GM21367 (cell line): ENCODE measurements around the gene ATP6V1G1.

Experiments
- ATAC-seq: cut with Tn5 transposase; IDR thresholded peaks from one replicate; pipeline ENCODE4 v1.9.1; 2021; ENCODE audit not compliant: unreplicated experiment

Gene ATP6V1G1

DNA sequence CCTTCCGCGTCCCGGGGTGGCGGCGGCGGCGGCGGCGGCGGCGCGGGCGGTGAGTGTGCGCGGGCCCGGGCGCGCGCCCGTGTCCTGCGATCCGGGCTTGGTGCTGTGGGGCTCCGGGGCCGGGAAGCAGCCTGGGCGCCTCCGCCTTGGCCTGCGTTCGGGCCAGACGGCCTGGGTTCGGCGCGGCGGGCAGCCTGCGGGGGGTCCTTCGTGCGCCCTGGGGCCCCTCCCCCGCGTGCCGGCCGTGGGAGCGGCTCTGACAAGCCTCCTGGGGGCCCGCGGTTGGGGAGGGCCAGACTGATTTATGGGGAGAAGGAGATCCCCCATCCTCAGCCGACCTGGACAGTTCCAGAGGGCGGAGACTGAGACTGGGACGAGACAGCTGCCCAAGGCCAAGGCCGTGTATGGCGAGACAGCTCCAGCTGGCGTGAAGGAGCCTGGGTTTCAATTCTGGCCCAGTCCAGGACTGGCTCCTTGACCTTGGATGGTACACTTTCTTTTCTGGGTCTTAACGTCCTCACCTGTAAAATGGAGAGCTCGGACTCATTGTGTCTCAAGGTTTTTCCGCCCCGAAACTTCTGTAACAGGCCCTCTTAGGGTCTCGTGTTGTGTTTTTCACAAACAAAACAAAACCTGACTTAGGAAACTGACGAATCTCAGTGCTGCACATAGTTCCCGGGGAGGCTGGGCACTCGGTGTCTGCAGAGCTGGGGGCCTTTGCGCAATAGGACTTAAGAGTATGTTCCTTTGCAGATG, 24.1 kb downstream of the ATP6V1G1 start:
- ATAC-seq: peak; percentile 18

DNA sequence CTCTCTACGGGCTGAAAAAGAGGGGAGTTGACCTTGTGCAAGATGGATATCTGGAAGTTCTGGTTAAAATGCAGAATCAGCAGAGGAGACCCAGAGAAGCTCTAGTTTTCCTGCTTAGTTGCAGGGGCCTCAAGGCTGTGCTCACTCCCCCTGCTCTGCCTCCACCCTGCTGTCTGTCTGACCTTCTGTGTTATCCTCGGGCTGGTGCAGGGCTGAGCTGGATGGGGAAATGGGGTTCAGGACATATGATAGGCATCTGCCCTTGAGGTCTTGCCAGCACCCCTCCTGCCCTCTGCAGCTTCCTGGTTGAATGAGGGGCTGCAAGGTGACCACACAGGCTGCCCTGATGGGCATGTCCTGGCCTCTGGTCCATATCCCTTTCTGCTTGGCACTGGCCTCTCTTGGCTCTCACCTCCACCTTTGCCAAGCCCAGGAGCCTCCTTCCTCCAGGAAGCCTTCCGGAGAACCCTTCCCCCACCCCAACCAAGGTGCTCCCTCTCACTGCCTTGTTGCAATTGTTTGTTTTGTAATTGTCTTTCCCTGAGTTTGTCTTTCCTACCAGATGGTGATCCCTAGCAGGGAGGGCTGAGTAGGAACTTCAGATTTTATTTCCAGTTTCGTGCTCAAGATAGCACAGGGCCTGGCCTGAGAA, 24.8 kb downstream of the ATP6V1G1 start:
- no peak for ATAC-seq

DNA sequence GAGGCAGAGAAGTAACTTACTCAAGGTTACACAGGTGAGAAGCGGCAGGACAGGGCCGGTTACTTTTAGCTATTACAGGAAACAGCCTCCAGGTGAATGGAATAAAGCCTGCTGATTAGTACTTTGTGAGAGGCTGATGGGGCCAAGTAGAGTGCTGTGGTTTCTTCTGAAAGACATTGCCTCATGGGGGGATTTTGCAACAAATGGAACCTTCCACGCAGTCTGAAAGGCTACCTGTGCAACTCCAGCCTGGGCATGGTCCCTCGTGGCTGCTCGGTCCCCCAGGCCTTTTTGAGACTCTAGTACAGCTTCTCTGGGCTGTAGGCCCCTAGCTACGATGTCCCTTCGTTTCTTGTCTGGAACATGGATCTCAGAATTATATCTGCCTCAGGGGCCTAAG, 25.5 kb downstream of the ATP6V1G1 start:
- no peak for ATAC-seq

DNA sequence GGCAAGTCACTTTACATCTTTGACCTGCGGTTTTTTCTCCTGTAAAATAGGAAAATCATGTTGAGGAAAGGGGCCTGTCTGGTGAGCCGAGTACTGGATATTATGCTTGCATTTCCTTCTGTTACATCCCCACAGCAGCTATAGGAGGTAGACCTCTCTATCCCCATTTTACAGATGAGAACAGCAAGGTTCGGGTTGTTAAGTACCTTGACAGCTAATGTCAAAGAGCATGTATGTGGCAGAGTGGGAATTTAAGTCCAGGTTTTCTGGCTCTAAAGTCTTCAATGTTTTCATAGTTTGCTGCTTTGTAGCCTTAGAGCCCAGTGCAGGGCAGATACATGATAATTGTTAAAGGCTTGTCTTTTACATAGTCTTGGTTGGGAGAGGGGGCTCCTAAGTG, 26.4 kb downstream of the ATP6V1G1 start:
- ATAC-seq: no peak

DNA sequence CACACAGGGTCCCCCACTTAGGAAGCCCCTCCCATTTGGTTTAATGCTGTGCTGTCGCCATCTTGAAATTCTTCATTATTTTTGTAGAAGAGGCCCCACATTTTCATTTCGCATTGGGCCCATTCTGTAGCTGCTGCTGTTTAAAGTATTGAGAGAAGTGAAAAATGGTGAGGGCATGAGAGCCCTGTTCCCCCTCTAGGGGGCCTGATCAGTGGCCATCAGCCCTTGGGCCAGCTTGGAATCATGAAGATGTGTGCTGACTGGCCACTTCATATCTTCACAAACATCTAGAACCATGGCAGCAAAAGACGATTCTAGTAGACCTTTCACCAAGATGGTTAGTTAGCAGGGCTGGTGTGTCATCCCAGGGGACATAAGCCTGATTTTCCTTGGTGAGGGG, 26.8 kb downstream of the ATP6V1G1 start:
- no peak for ATAC-seq

DNA sequence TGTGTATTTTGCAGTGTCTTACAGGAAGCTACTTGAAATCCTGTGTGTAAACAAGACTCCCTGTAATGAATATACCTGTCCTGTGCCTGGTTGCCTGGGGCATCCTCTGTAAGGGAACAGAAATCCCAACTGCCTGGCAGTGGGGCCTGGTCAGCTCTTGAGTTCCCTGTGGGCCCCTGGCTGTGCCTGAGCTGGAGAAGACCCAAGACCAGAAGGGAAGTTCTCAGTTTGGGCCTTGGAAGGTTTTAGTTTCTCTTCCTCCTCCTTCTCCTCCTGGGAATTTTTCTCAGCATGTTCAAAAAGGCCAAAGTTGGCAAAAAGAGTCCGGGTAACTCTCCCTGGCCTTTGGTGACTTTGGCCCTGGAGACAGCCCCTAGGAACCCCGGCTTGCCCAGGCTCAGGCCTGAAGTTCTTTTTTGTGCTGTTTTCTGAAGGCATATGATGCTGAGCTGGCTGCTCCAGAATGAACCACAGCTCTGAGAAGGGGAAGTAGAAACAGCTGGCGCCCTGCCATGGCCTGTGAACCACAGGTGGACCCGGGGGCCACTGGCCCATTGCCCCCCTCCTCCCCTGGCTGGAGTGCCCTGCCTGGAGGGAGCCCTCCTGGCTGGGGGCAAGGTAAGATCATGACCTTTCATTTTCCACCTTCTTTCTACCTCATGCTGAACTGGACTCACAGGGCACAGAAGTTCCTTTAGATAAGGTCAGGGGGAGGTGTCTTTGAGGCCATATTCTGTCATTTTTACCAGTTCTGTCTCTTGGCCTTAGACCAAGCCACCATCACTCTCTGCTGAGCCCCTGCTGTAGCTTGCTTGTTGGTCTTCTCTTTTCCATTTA, 29.3 kb downstream of the ATP6V1G1 start:
- peak; percentile 56 for ATAC-seq

DNA sequence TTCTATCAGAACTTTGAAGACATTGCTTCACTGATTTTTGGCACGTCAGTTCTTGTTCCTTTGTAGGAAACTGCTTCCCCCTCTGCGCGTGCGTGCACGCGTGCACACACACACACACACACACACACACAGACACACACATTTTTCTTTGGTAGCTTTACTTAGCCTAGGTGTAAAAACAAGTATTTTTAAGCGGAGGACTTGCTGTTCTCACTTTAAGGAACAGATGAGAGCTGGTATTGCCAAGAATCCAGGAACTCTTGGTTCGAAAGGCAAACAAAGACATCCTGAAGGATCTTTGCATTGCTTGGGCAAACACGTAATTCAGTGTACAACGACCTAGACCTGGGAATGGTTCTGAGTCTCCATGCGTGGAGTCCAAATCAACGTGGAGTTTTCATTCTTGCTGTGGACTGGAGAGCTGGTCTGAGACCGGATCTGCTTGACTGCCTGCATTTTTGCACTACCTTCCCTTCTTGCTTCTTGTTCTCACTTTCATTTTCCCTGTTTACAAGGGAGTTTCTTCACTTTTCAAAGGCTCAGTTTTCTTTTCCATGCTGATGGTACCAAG, 31.7 kb downstream of the ATP6V1G1 start:
- ATAC-seq: peak; percentile 38

DNA sequence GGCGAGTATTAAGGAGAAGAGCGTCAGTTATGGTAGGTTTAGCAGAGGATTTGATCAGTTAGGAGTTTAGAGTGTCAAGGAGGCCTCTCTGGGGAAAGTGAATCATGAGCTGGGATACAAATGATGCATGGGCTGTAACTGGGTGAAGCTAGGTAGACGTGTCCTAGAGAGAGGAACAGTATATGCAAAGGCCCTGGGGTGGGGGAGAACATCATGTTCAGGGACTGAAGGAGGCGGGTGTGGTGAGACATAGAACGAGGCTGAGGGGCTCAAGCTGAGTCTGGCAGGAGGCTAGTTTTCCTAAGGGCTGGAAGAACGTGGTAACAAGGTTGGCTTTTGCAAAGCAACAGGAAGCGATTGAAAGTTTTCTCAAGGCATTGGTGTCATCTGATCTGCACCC, 34.0 kb downstream of the ATP6V1G1 start:
- no peak for ATAC-seq

DNA sequence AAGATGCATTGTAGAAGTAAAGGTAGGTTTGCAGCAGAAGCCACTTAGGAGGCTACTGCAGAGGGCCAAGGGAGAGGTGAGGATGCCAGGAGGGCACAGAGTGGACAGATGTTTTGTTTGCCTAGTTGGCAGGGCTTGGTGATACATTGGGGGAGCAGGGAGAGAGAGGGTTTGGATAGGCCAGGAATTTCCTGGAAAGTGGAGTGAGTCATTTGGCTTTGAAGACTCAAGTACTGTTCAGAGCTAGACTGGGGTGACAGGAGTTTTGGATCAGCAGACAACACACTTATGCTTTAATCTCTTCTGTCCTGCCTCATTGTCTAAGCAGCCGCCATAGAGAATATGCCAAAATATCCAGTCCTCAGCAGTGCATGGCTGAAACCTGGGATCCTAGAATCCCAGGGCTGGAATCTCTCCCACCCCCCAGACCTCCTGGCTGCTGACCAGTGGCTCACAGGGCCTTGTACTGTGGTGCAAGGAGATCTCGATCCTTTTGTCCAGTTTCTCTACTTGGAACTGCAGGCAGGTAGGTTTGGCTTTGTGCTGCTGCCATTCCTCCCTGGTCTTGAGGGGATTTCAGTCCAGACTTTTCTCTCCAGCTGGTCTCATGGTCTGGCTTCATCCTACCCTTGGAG, 34.5 kb downstream of the ATP6V1G1 start:
- no peak for ATAC-seq

DNA sequence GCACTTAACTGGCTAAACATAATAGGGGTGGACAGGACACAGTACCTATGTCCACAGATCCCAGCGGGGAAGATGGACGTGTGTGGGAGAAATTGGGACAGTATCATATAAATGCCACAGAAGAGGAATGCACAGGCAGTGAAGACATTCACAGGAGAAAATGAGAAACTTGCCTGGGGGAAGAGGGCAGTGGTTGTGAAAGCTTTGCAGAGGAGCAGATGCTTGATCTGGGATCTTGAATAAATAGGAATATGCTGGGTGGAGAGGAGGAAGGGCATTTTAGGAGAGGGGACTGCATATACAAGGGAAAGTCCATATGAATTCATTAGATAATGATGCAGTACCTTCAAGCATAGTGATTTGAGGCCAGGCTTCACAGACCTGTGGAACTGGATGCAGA, 37.1 kb downstream of the ATP6V1G1 start:
- ATAC-seq: no peak

DNA sequence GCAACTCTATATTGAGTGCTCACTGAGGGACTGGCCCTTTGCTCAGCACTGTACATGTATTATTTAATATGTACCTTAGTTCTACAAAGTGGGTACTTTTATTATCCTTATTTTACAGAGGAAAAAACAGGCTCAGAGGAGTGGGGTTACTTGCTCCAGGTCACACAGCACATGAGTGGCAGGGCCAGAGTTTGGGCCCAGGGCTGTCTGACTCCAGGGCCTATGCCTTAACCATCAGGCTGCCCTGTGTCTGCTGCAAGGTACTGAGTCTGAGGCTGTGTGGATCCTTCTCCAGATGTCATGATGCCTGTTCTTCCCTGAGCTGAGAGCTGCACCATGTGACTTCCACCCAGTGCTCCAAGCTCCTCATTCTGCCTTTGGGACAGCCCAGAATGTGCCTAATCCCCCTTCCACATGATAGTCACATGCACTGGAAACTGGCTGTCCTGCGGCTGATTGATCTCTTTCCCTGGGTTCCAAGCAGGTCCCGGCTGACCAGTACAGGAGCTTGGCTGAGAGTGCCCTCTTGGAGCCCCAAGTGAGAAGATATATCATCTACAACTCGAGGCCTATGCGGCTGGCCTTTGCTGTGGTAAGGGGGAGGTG, 38.9 kb downstream of the ATP6V1G1 start:
- no peak for ATAC-seq

DNA sequence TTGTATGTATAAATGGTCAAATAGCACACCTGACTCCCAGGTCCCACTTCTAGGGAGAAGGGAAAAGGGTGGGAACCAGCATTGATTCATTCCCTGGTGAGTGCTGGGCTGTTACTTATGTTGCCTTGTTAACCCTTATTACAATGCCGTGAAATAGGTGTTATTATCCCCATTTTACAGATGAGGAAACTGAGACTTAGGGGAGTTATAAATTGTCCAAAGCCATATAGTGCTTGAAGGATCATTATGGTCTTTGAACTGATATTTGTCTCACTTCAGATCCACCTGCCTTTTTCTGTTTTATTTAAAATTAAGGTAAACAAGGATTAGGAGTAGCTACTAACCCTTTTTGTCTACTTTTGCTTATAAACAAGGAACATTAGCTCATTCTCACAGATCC, 40.0 kb downstream of the ATP6V1G1 start:
- ATAC-seq: no peak

DNA sequence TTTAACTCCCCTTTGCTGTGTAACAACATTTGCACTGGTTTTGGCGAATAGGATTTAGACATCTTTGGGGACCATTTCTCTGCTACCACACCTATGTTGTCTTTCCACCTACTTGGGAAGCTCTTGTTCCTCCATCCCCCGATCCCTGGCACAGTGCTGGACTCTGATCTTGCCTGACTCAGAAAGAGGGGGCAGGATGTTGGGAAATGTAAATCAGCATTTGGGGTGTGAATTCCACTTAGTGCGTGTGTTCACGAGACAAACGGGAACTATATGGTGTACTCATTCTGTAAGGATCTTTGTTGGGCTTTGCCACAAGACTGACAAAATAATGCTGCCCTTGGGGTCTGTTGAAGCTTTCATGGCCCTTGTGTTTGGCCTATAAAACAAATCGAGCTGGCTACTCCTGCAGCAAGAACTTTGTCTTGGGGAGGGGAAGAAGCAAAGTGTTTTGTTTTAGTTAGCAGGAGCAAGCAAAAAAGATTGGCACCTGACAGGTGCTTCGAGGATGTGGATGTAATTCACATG, 42.1 kb downstream of the ATP6V1G1 start:
- ATAC-seq: no peak

DNA sequence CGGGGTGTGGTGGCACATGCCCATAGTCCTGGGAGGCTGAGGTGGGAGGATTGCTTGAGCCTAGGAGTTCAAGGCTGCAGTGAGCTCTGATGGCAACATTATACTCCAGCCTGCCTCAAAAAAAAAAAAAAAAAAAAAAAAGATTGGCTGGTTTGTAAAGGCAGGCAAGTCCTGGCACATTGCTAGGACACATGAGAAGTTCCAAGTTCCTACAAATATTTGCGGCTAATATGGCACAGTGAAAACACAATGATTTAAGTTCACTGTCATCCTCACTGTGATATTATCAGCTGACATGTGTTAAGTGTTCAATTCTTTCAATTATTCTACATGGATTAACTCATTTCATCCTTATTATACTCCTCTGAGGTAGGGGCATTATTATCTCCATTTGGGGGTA, 43.6 kb downstream of the ATP6V1G1 start:
- no peak for ATAC-seq

DNA sequence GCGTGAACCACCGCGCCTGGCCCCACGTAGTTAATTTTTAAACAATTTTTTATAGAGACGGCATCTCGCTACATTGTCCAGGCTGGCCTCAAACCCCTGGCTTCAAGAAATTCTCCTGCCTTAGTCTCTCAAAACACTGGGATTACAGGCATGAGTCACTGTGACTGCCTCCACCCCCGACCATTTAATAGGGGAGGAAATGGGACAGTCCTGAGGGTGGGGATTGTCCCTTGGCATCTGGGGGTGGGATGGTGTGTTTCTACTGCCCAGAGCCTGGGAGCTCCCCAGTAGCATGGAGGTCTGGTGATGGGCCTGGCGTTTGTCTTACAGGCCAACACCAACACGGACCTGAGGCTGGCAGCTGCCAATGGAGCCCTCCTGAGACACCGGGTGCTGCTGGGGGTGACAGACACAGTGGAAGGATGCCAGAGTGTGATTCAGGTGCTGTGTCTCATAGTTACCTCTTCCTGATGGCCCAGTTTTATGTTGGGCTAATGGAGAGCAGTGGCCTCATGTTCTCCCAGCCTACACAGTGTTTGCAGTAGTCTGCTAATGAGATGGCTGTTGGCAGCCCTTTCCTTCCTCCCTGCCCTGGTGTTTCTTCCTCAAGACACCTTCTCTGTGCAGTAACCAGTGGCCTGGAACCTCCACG, 46.0 kb downstream of the ATP6V1G1 start:
- ATAC-seq: no peak

DNA sequence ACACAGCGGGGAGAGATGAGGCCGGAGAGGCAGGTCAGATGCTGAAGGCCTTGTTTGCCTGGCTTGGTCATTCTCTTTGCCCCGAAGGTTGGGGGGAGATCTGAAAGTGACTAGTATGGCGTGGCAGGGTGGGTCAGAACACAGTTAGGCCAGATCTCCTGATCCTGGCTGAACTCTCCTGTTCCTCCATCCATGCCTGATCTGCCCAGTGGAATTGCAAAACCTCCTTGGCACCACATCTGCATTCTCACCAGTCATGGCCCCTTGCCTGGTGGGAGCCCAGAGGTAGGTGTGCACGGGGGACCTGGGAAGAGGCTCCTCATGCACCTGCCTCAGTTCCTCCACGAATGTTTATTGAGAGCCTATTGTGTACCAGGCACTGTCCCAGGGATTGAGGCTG, 46.8 kb downstream of the ATP6V1G1 start:
- no peak for ATAC-seq

DNA sequence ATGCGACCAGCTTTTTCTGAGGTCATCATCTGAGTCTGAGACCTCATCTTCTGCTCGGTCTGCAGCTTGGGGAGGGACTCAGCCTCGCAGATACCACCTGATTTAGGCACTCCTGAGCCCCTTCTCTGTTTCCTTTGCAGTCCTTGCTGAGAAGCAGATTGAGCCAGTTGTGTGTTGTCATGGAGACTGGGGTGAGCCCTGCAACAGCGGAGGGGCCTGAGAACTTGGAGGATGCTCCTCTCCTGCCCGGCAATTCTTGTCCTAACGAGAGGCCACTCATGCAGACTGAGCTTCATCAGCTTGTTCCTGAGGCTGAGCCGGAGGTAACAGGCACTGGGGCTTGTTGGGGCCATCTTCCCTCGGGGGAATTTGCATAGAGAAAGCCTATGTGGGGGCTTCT, 50.8 kb downstream of the ATP6V1G1 start:
- no peak for ATAC-seq

DNA sequence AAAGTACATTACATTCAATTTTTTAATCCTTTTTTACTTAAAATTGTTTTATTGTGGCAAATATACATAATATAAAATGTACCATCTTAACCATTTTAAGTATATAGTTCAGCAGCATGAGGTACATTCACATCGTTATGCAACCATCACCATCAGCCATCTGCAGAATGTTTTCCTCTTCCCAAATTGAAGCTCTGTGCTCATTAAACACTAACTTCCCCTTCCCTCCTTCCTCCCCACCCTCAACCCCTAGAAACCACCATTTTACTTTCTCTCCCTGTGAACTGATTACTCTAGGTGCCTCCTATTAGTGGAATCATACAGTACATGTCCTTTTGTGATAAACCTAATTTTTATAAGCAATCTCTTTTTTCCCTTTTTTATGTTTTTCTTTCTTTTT, 54.4 kb downstream of the ATP6V1G1 start:
- no peak for ATAC-seq

DNA sequence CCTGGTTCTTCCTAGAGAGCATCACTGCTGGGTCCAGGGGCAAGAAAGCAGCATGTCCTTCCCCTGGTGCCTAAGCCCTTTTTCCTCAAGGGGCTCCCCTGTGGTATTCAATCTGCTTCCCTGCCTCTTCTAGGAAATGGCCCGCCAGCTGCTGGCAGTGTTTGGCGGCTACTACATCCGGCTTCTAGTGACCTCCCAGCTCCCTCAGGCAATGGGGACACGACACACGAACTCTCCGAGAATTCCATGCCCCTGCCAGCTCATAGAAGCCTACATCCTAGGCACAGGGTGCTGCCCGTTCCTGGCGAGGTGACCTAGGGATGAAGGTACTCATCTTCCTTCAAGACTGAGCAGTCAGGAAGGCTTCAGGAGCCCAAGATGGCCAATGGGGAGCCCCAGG, 55.4 kb downstream of the ATP6V1G1 start:
- no peak for ATAC-seq

DNA sequence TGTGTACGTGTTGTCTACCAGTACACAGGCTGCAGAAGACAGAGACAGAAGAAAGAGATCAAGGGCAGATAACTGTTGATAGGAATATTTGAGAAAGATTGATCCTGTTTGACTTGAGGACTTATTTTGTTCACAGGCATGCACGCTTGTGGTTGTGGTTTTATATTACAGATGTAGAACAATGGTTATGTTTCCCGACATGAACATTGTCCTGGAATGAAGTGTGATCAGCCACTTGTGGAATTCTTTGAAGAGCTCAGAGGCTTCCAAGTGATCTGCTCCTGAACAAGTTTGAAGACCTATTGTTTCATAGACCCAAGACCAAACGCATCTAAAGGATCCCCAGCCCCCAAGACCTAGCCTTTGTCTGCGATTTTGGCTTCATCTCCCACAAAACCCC, 56.3 kb downstream of the ATP6V1G1 start:
- no peak for ATAC-seq
